ENCODE results near the gene TNS3.

TNS3 gene

DNA sequence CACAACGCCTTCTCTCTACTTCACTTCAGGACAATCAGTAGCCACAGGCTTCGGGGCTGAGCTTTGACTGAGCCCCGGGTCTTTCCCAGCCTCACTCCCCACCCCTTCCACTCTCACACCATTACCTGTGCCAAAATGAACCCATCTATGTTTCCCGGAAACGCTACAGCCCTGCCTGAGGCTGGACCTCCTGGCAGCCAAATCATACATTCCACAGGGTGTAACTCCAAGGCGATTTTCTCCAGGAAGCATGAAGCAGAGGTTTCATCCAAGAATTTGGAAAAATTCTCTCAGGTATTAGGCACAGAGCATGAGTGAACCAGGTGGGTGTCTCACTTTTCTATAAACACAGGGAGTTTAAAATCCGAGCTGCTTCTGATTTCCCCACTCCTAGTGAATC lies 286.3 kb downstream of the TNS3 start:
- Histone ChIP-seq H3K4me1 (ENCODE audit: control insufficient read depth, low read depth, low read length) (no peaks in the 10 kb centered on the region), H3K9ac (ENCODE audit: low read length) (no peak overlapping the region), H3K27me3 (ENCODE audit: control insufficient read depth, insufficient read depth, low read length) (no peaks in the 10 kb centered on the region), H3K36me3 (ENCODE audit: control insufficient read depth, low read depth, low read length) (peaks cover 14% of the 10 kb centered on the region), H3K4me3 (ENCODE audit: low read length) (no peak overlapping the region), H3K27ac (ENCODE audit: low read length) (no peak overlapping the region), H3K9me3 (ENCODE audit: control insufficient read depth, low read depth, low read length) (no peaks in the 10 kb centered on the region)

DNA sequence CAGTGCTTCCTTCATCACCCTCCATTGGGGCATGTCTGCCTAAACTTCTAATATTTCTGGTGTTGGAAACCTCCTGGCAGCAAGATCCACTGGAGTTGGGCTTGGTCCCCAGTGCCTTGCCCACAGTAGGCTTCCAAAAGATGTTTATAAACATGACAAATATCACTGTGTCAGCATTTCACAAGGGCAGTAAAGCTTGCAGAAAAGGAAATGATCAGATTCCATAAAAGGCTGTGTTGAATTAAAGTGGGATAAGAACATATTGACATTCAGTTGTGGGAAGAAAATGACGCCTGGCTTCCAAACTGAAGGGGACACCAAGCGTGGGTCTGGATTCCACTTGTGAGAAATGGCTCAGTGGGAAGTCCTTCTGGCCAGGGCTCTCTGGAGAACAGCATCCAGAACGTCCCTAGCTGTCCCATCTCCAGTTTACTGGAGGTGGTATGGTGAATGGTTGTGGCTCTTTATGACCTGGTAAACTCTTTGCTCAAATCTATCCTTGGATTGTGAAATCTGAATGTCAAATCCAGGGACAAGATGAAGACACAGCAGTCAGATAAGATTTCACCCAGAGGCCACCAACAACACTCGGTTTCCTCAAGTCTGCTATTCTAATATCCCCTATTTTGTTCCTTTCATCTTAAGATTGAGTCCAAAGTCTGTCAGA lies 287.2 kb downstream of the TNS3 start:
- H3K27me3 ChIP-seq (ENCODE audit: control insufficient read depth, insufficient read depth, low read length): no peaks in the 10 kb centered on the region
- peaks cover 14% of the 10 kb centered on the region for H3K36me3 ChIP-seq (ENCODE audit: control insufficient read depth, low read depth, low read length)
- H3K27ac ChIP-seq (ENCODE audit: low read length): no peak overlapping the region
- no peak overlapping the region for H3K9ac ChIP-seq (ENCODE audit: low read length)
- H3K4me3 ChIP-seq (ENCODE audit: low read length): no peak overlapping the region
- H3K9me3 ChIP-seq (ENCODE audit: control insufficient read depth, low read depth, low read length): no peaks in the 10 kb centered on the region
- H3K4me1 ChIP-seq (ENCODE audit: control insufficient read depth, low read depth, low read length): no peaks in the 10 kb centered on the region

DNA sequence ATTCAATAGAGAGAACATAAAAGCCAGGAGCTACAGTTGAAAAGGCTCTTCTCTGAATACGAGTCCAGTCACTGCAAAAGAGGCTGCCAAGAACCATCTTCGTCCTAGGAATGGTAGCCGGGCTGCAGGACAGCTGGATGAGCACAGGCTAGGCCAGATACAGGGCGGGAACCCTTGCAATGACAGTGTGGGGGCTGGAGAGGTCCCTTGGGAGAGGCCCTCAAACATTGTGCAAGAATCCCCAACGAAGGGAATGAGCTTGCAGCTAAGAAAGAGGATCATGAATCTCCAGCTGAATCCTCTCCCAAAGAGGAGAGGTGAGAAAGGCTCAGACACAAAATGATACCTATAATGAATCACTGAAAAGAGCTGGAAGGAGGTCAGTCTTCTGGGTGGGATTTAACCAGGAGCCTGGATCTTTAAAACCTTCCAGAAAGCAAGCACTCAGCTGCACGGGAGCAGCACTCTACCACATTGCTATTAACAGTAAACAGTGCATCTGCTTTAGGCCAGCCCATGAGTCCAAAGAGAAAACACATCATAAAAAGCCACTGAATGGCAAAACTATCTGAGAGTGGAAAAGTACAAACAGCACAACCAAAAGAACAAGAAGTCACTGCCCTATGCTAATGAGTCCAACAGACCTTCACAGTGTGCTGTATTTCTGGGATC lies 287.9 kb downstream of the TNS3 start:
- Histone ChIP-seq H3K9ac (ENCODE audit: low read length) (no peak overlapping the region), H3K27ac (ENCODE audit: low read length) (no peak overlapping the region), H3K4me1 (ENCODE audit: control insufficient read depth, low read depth, low read length) (no peaks in the 10 kb centered on the region), H3K36me3 (ENCODE audit: control insufficient read depth, low read depth, low read length) (peaks cover 14% of the 10 kb centered on the region), H3K9me3 (ENCODE audit: control insufficient read depth, low read depth, low read length) (no peaks in the 10 kb centered on the region), H3K4me3 (ENCODE audit: low read length) (no peak overlapping the region), H3K27me3 (ENCODE audit: control insufficient read depth, insufficient read depth, low read length) (no peaks in the 10 kb centered on the region)

DNA sequence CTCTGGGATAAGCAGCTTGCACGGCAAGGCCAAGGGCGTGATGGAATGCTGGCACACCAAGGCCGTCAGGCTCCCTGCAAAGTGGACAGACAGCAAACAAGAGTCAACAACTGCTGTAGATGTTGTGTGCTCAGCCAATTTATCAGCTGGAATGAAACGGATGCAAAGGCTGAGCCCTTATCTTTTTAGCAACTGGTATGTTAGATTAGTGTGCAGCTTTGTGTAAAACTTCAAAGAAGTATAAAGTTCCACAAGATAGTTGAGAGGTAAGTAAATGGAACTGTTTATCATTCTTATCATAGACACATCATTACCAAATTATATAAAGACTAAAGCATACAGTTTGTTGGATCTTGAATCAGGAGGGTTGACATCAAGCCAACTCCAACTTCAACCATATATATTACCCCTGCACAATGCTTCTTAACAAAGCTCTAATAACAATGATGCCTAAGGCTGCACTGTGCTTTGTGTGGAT lies 289.0 kb downstream of the TNS3 start:
- H3K4me1 ChIP-seq (ENCODE audit: control insufficient read depth, low read depth, low read length): no peaks in the 10 kb centered on the region
- H3K36me3 ChIP-seq (ENCODE audit: control insufficient read depth, low read depth, low read length): peaks cover 14% of the 10 kb centered on the region
- no peak overlapping the region for H3K27ac ChIP-seq (ENCODE audit: low read length)
- H3K9me3 ChIP-seq (ENCODE audit: control insufficient read depth, low read depth, low read length): no peaks in the 10 kb centered on the region
- no peaks in the 10 kb centered on the region for H3K27me3 ChIP-seq (ENCODE audit: control insufficient read depth, insufficient read depth, low read length)
- no peak overlapping the region for H3K4me3 ChIP-seq (ENCODE audit: low read length)
- H3K9ac ChIP-seq (ENCODE audit: low read length): no peak overlapping the region

DNA sequence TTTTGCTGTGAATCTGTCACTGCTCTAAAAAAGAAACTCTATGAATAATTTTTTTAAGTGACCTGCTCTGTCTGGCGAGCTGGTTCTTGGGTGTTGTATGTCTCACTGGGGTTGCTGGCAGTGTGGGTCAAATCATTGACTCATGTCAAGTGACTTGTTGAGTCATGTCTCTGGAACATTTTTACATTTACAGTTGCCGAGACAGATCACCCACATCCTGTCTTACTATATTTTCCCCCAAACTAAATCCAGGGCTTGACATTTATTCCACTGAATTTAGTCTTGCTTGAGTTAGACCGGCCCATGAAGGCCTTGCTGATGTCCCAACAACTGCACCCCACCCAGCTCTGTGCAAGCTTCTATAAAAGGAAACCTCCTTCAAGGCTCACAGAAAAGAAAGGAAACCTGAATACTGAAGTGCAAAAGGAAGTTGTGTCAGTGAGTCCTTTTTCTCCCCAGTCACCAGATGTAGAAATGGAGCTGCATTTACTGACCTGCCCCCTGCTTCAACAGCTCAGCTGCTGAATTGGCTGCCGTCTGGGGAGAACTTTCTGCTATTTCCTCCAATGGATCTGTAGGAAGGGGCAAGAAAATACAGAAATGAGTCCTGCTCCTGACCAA lies 290.3 kb downstream of the TNS3 start:
- no peak overlapping the region for H3K4me3 ChIP-seq (ENCODE audit: low read length)
- no peaks in the 10 kb centered on the region for H3K9me3 ChIP-seq (ENCODE audit: control insufficient read depth, low read depth, low read length)
- H3K27ac ChIP-seq (ENCODE audit: low read length): no peak overlapping the region
- peaks cover 14% of the 10 kb centered on the region for H3K36me3 ChIP-seq (ENCODE audit: control insufficient read depth, low read depth, low read length)
- H3K4me1 ChIP-seq (ENCODE audit: control insufficient read depth, low read depth, low read length): no peaks in the 10 kb centered on the region
- H3K27me3 ChIP-seq (ENCODE audit: control insufficient read depth, insufficient read depth, low read length): no peaks in the 10 kb centered on the region
- H3K9ac ChIP-seq (ENCODE audit: low read length): no peak overlapping the region

DNA sequence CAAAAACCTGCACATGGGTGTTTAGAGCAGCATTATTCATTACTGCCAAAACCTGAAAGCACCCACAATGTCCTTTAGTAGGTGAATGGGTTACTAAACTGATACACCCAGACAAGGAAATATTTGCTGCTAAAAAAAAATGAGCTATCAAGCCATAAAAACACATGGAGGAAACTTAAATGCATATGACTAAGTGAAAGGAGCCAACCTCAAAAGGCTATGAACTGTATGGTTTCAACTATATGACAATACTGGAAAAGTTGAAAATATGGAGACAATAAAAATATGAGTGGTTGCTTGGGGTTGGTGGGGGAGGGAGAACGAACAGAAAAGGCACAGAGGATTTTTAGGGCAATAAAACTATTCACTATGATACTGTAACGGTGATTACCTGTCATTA lies 291.0 kb downstream of the TNS3 start:
- no peak overlapping the region for H3K27ac ChIP-seq (ENCODE audit: low read length)
- no peaks in the 10 kb centered on the region for H3K4me1 ChIP-seq (ENCODE audit: control insufficient read depth, low read depth, low read length)
- no peak overlapping the region for H3K4me3 ChIP-seq (ENCODE audit: low read length)
- no peaks in the 10 kb centered on the region for H3K9me3 ChIP-seq (ENCODE audit: control insufficient read depth, low read depth, low read length)
- peaks cover 14% of the 10 kb centered on the region for H3K36me3 ChIP-seq (ENCODE audit: control insufficient read depth, low read depth, low read length)
- no peaks in the 10 kb centered on the region for H3K27me3 ChIP-seq (ENCODE audit: control insufficient read depth, insufficient read depth, low read length)
- H3K9ac ChIP-seq (ENCODE audit: low read length): no peak overlapping the region

DNA sequence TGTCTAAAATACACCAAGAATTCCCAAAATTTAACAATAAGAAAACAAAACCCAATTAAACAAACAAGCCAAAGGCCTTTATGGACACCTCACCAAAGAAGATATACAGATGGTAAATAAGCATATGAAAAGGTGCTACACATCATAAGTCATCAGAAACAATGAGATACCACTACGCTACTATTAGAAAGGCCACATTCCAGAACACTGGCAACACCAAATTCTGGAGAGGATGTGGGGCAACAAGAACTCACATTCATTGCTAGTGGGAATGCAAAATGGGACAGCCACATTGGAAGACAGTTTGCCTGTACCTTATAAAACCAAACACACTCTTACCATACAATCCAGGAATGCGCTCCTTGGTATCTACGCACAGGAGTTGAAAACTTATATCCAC lies 291.4 kb downstream of the TNS3 start:
- no peak overlapping the region for H3K4me3 ChIP-seq (ENCODE audit: low read length)
- H3K27me3 ChIP-seq (ENCODE audit: control insufficient read depth, insufficient read depth, low read length): no peaks in the 10 kb centered on the region
- H3K9ac ChIP-seq (ENCODE audit: low read length): no peak overlapping the region
- H3K9me3 ChIP-seq (ENCODE audit: control insufficient read depth, low read depth, low read length): no peaks in the 10 kb centered on the region
- H3K4me1 ChIP-seq (ENCODE audit: control insufficient read depth, low read depth, low read length): no peaks in the 10 kb centered on the region
- H3K27ac ChIP-seq (ENCODE audit: low read length): no peak overlapping the region
- H3K36me3 ChIP-seq (ENCODE audit: control insufficient read depth, low read depth, low read length): peaks cover 14% of the 10 kb centered on the region

DNA sequence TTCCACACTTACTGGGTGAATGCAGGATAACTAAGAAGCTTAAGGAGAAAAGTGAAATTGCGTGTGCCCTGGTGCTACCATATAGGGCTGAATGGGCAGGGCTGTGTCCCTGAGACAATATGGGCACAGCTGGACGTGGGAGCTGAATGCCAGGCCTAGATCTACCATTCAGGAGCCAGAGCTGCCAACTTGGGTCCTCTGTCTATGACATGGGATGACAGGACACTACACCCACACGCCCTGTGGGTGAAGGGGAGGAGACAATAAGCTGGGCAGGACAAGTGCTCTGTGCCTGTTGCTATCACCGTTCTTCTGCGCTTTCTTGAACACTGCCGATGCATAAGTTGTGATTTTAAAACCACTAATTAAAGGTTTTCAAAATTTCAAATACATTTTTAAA lies 293.9 kb downstream of the TNS3 start:
- no peak overlapping the region for H3K4me3 ChIP-seq (ENCODE audit: low read length)
- no peaks in the 10 kb centered on the region for H3K4me1 ChIP-seq (ENCODE audit: control insufficient read depth, low read depth, low read length)
- peaks cover 19% of the 10 kb centered on the region for H3K36me3 ChIP-seq (ENCODE audit: control insufficient read depth, low read depth, low read length)
- H3K27ac ChIP-seq (ENCODE audit: low read length): no peak overlapping the region
- no peak overlapping the region for H3K9ac ChIP-seq (ENCODE audit: low read length)
- H3K27me3 ChIP-seq (ENCODE audit: control insufficient read depth, insufficient read depth, low read length): no peaks in the 10 kb centered on the region
- H3K9me3 ChIP-seq (ENCODE audit: control insufficient read depth, low read depth, low read length): no peaks in the 10 kb centered on the region

DNA sequence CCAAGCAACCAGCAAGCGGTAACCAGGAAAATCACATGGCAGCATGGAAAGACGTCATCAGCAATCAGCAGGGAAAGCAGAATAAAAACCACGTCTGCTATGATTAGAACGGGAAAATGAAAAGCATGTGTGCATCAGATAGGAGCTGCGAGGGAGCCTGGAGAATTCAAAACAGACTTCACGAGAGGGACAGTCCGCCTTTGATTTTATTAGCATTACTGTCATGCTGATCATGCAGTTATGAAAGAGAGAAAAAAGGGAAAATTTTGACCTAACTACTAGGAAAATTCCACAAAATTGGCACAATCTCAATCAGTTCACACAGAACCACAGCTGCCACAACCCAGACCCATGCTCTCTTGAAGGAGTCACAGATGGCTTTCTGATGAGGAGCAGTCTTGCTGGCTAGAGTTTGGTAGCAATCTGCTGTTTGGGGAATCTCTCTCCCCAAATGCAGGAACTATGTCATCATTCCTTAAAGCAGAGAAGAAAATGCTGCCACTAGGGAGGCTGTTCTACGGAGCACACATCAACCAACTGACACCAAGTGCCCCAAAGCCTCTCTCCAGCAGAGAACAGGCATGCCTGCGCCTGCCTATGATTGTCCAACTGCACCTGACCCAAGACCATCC lies 295.9 kb downstream of the TNS3 start:
- no peak overlapping the region for H3K4me3 ChIP-seq (ENCODE audit: low read length)
- no peaks in the 10 kb centered on the region for H3K27me3 ChIP-seq (ENCODE audit: control insufficient read depth, insufficient read depth, low read length)
- peaks cover 20% of the 10 kb centered on the region for H3K36me3 ChIP-seq (ENCODE audit: control insufficient read depth, low read depth, low read length)
- no peaks in the 10 kb centered on the region for H3K4me1 ChIP-seq (ENCODE audit: control insufficient read depth, low read depth, low read length)
- no peak overlapping the region for H3K9ac ChIP-seq (ENCODE audit: low read length)
- no peaks in the 10 kb centered on the region for H3K9me3 ChIP-seq (ENCODE audit: control insufficient read depth, low read depth, low read length)
- H3K27ac ChIP-seq (ENCODE audit: low read length): no peak overlapping the region

DNA sequence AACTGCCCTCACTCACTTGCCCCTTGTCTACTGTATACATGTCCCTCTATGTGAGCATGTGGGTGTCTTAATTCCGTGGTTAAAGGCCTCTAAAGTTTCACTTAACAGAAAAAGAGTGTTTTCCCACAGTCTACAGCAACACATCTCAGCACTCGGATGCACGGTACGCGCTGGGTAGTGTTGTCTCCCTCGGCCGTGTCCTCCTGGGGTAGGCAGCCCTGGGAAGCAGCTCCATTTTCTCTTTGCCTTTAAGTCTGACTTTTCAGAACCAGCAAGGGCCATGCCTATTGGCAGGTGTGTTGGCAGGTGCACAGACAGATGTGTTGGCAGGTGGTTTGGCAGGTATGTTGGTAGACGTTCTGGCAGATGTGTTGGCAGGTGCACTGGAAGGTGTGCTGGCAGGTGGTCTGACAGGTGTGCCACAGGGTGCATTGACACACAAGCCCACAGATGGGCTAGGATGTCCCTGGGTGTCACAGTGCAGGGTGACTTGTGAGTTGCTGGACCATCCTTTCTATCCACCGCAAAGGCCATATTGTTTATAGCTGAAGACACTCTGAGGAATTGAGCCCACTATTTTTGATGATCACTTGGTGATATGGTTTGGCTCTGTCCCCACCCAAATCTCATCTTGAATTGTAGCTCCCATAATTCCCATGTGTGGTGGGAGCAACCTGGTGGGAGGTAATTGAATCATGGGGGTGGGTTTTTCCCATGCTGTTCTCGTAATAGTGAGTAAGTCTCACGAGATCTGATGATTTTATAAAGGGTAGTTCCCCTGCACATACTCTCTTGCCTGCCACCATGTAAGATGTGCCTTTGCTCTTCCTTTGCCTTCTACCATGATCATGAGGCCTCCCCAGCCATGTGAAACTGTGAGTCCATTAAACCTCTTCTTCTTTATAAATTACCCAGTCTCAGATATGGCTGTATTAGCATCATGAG lies 296.9 kb downstream of the TNS3 start:
- no peaks in the 10 kb centered on the region for H3K4me1 ChIP-seq (ENCODE audit: control insufficient read depth, low read depth, low read length)
- H3K4me3 ChIP-seq (ENCODE audit: low read length): no peak overlapping the region
- no peak overlapping the region for H3K27ac ChIP-seq (ENCODE audit: low read length)
- H3K9ac ChIP-seq (ENCODE audit: low read length): no peak overlapping the region
- no peaks in the 10 kb centered on the region for H3K9me3 ChIP-seq (ENCODE audit: control insufficient read depth, low read depth, low read length)
- H3K36me3 ChIP-seq (ENCODE audit: control insufficient read depth, low read depth, low read length): peaks cover 20% of the 10 kb centered on the region
- no peaks in the 10 kb centered on the region for H3K27me3 ChIP-seq (ENCODE audit: control insufficient read depth, insufficient read depth, low read length)
